HG02798 (cell line): Measurements from ENCODE around the gene UBE2Q2.
A peak's percentile ranks its signal among the peaks of the same experiment; 100 is the strongest.
"Not testable (repeated sequence)": the region's sequence is repeated elsewhere in the genome, so short reads cannot be mapped to it uniquely, and the experiment has no call there.

Source experiments
- ATAC-seq: cut with Tn5 transposase; IDR thresholded peaks from one replicate; pipeline ENCODE4 v1.9.1; 2021; ENCODE audit warnings: mild to moderate bottlenecking; ENCODE audit not compliant: unreplicated experiment, poor library complexity

UBE2Q2 gene

DNA sequence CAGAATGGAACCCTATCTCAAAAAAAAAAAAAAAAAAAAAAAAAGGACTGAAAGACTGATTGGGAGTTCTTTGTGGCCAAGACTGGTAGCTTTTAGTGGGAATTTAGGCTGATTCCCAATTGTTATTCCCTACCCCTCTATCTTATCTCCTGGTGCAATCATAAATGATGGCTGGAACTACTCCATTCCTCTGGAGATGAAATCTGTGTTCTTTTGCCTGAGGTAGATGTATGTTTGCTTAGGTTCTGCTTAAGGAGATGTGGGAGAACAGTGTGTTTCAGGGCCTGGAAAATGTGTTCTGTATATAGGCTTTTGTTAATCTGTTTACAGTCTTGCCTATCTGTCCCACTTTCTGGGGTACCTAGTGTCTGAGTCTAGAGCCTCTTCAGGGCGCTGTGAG, 19.5 kb downstream of the UBE2Q2 start:
- no peak for ATAC-seq

DNA sequence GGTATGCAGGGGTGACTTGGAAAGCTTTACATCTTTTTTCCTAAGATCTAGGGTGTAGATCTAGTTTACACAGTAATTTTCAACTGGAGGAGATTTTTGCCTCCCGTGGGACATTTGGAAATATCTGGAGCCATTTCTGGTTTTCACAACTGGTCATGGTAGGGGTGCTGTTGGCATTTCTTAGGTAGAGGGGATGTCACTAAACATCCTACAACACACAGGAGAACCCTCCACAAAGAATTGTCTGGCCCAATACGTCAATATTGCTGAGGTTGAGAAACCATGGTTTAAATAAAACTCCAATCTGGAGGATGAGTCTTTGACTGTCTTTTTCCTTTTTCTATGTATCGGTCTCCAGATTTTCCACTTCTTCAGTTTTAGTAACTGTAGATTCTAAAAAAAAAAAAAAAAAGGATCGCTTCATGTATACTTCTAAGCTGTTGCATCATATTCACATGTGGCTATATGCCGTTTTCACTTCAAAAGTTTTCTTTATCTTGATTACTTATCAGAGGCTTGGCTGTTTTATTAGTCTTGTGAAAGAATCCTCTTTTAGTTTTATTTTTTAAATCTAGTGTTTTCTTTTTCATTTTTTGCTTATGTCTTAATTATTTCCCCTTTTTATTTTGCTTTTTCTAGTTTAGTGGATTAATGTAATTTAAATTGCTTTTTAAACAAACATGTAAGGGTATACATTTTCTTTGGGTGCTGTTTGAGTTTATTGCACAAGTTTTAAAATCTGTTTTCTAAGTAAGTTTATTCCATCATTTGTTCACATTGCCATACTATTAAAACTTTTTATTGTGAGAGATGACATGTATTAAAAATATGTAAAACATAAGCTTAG, 21.2 kb downstream of the UBE2Q2 start:
- ATAC-seq = no peak

DNA sequence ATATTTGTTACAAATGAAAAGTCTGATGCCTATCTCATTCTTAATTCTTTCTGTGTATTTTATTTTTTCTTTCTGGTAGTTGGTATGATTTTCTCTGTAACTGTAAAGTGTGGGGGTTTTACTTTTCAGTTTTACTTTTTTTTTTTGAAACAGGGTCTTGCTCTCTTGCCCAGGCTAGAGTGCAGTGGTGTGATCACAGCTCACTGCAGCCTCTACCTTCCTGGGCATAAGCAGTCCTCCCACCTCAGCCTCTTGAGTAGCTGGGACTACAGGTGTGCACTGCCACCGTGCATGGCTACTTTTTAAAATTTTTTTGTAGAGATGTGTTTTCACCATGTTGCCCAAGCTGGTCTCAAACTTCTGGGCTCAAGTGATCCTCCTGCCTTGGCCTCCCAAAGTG, 22.8 kb downstream of the UBE2Q2 start:
- not testable (repeated sequence) for ATAC-seq

DNA sequence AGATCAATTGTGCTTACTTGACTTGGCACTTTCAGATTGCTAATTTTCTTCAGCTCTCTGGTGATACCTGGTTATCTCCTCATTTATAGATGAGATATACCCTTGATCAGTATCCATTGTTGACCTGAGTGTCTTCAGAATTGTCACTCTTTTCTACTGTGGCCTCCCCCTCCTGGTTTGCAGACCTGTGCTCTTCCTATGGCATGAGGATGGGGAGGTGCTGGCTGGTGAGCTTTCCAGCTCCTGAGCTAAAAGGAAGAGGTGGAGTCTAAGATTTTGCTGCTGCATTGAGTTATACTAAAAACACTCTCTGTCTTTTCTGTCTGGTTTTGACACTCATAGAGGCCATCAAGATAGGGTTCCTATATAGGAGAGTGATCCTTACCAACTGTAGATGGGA, 23.7 kb downstream of the UBE2Q2 start:
- ATAC-seq = no peak

DNA sequence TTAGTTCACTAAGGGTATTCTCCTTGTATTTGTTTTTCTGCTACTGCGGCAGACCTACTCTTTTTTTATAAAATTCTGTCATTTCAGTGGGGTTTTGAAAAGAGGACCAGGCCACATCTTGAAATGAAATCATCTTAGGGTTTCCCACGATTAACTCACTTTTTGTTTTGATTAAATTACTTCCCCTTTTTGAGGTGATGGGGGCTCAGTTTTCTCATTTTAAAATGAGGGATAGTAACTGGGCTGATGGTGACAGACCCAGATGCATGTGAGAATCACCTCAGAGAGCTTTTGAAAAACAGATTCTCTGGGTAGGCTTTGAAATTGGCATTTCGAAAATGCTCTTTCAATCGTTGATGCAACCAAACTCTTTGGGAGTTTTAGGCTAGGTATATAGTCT, 24.2 kb downstream of the UBE2Q2 start:
- ATAC-seq = no peak

DNA sequence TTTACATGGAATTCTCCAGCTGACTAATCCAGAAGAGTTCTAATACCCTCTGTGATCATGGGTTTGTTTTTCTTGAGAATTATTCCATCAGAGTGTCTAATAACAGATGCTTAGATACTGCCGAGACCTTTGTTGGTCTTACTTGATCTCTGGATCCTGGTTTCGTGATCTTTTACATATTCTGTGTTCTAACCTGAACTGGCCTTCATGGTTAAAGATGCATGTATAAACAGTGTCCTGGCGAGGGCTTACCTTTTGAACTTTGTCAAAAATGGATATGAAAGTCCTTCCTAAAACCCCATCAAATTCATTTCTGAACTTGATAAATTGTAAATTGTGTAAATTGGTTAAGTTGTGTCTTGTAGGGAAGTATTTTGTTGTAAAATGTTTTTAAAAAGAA, 24.8 kb downstream of the UBE2Q2 start:
- ATAC-seq = no peak

DNA sequence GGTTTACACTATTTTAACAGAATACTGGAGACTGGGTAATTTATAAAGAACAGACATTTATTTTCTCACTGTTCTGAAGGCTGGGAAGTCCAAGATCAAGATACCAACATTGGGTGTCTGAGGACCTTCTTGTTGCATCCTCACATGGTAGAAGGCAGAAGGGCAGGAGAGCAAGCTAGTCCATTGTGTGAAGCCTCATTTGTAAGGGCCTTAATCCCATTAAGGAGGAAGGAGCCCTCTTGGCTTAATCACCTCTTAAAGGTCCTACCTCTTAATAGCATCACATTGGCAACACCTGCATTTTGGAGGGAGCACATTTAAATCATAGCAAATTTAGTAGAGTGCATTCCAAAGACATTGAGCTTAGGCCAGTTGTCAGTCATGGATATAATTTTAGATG, 26.2 kb downstream of the UBE2Q2 start:
- ATAC-seq = no peak

DNA sequence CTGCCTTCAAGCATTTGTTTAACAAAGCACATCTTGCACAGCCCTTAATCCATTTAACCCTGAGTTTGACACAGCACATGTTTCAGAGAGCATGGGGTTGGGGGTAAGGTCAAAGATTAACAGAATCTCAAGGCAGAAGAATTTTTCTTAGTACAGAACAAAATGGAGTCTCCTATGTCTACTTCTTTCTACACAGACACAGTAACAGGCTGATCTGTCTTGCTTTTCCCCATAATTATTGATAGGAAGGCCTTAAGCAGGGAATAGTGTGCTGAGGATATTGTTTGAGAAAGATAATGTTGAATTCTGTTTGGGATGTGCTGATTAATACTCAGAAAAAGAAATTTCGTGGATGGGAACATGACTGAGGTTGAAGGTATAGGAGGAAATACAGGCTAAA, 28.3 kb downstream of the UBE2Q2 start:
- ATAC-seq = not testable (repeated sequence)

DNA sequence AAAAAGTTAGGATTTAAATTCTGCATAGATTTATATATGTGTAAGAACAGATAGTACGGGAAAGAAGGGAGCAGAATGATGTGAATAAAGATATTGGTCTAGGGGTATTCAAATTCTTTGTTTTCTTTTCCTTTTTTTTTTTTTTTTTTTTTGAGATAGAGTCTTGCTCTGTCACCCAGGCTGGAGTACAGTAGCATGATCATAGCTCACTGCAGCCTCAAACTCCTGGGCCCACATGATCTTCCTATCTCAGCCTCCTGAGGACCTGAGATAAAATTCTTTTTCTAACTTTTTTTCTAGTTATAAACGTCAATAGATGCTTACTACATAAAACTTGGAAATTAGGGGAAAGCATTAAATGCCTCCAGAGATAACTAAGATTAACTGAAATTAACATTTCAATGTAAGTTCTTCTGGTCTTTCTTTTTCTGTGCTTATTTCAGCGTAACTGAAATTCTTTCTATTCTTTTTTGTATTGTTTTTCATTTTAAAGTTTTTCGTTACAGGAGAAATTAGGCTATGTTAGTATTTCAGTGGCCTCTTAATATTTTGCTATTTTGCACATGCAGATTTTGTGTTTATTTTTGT, 29.2 kb downstream of the UBE2Q2 start:
- no peak for ATAC-seq

DNA sequence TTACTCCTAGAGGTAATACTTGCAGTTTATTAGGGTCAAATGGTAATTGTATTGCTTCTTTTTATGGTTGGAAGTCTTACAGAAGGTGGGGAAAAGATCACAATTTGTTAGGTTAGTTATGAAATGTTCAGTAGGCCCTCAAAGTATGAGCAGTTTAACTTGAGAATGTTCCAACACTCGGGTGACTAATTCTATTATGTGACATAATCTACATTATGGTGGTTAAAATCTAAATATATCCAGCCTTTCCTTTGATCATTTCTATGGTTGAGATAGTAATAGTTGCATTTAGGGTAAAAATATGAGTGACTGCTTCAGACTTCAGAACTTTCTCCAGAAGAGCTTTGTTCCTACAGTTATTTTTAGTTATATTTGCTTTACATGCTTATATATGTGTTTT, 40.8 kb downstream of the UBE2Q2 start:
- no peak for ATAC-seq

DNA sequence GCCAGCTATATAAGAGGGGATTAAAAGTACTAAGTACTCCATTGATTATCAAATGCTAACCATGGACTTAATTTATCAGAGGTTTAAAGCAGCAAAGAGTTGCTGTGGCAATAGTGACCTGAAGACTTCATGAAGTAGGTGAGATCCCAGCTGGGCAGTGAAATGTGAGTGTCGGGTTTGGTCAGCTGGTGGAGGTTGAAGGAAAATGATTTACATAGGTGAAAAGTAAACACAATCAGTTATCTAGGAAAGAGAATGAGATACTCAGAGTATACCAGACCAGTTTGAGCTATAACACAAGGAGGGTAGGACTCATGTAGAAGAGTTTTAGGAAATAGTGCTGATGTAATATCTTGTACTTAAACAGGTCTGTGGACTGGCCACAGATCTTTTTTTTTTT, 43.9 kb downstream of the UBE2Q2 start:
- ATAC-seq = no peak

DNA sequence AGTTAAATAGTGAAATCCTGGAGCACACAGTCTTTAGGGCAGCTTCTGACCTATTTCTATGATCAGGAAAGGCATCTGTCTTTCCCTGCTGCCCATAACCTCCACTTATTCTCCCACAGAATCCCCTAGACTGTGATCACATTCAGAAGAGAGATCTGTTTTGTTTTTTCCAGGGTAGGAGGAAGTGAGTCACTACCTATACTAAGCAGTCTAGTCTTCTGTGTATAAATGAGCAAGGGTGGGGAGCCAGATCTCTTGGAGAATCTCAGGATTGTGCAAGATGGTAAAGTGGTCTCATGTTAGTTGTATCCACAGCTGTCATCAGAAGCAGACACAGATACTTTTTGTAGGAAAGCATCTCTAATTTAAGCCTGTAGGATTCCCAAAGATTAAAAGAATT, 48.6 kb downstream of the UBE2Q2 start:
- ATAC-seq = no peak

DNA sequence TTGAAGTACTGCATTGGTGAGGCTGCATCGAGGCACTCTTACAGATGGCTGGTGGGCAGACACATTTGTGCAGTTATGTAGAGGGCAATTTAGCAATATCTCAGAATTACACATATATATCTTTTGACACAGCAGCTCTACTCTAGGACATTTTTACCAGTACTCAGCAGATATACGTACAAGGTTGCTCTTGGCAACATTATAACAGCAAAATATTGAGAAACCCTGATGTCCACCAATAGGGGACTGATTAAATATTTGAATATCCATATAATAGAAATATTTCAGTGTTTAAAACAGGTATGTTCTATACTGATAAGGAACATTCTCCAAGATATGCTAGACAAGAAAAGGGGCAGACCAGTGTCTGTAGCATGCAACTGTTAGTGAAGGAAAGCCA, 52.5 kb downstream of the UBE2Q2 start:
- ATAC-seq = no peak

DNA sequence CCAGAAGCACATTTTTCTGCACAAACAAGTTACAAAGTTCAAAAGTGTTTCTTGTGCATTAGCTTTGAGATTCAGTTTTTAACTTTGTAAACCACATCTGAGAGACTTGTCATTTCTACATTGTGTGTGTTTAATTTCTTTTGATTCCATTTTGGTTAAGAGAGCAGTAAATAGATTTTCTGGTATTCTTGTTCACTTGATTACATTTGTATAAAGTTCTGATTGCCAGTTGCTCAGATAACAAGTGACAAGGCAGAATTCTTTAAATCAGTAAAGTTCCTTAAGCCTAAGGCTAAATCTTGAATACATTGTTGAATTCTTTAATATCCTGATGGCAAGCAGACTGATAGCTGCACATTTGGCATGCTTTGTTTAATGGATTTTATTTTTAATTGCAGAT, 57.3 kb downstream of the UBE2Q2 start:
- ATAC-seq = no peak

DNA sequence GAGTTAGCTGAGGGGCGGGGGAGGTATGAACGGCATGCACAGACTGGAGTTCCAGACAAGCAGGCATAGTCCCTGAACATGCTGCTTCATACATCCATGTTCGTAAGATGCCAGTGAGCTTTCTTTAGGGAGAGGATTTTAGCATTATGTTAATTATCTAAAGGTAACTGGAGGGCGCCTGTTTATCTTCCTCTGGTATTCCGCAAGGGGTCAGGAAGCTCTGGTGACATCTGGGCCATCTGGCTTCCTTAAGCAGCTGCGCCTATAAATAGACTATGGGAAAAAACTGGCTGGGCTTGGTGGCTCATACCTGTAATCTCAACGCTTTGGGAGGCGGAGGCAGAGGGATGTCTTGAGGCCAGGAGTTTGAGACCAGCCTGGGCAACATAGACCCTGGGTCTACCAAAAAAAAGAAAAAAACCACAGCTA, 58.9 kb downstream of the UBE2Q2 start:
- no peak for ATAC-seq

DNA sequence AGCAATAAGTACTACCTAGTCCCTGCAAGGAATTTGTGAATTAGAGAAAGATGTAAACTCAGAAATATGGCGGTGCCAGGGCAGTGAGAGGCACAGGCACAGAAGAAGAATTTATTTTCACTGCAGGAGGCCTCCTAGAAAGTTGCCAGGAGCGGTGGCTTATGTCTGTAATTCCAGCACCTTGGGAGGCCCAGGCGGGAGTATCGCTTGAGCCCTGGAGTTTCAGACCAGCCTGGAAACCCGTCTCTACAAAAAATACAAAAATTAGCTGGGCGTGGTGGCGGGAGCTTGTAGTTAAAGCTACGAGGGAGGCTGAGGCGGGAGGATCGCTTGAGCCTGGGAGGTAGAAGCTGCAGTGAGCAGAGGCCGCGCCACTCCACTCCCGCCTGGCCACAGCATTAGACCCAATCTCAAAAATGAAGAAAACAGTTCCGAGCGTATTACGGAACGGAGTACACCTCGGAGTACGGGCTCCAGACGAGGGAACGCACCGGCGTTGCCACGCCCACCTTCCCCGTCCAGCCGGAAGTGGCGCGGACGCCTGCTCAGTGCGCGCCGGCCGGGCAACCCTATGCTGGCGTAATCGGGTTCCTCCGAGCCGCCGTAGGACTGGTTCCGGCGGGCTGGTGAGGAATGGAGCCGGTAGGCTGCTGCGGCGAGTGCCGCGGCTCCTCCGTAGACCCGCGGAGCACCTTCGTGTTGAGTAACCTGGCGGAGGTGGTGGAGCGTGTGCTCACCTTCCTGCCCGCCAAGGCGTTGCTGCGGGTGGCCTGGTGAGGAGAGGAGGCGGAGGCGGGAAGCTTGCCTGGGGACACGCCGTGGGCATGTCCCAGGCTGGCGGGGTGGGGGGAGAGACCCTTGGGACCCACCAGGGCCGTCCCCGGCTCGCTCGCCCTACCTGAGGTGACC, 60.3 kb downstream of the UBE2Q2 start, which contains the start of gene FBXO22:
FBXO22 (plus strand) TSS at position 548 of the 909 bp plus-strand sequence; CDS start at position 634, 86 bp downstream.
- peak; percentile 96 for ATAC-seq

DNA sequence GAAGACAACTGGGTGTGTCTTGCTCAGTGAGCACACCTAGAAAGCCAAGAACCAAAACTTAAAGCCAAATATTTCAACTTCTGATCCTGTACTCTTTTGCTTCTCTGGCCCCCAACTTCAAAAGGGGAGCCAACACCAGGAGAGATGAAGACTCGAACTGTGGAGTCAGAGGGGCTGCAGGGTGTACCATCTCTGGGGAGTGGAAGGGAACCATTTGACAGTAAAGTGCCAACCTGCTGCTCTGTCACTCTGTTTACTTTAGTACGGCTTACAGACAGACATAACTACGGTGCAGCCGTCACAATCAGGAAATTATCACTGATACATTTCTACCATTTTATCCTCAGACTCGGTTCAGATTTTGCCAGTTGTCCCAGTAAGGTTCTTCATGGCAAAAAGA, 62.0 kb downstream of the UBE2Q2 start:
- no peak for ATAC-seq

DNA sequence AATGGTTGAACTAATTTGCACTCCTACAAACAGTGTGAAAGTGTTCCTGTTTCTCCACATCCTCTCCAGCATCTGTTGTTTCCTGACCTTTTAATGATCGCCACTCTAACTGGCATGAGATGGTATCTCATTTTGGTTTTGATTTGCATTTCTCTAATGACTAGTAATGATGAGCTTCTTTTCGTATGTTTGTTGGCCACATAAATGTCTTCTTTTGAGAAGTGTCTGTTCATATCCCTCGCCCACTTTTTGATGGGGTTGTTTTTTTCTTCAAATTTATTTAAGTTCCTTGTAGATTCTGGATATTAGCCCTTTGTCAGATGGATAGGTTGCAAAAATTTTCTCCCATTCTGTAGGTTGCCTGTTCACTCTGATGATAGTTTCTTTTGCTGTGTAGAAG, 67.1 kb downstream of the UBE2Q2 start:
- ATAC-seq = not testable (repeated sequence)

DNA sequence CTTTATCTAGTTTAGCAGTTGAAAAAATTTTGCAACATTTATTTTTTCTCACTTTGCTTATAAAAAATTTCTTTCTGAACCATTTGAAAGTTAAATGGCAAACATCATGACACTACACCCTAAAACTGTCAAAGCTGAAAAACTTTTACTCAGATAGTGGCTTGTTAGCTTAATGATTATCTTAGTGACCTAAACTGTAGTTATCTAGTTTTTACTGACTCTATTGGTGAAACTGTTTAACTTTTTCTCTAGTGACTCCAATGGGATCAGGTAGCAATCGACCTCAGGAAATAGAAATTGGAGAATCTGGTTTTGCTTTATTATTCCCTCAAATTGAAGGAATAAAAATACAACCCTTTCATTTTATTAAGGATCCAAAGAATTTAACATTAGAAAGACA, 73.7 kb downstream of the UBE2Q2 start:
- ATAC-seq = no peak

DNA sequence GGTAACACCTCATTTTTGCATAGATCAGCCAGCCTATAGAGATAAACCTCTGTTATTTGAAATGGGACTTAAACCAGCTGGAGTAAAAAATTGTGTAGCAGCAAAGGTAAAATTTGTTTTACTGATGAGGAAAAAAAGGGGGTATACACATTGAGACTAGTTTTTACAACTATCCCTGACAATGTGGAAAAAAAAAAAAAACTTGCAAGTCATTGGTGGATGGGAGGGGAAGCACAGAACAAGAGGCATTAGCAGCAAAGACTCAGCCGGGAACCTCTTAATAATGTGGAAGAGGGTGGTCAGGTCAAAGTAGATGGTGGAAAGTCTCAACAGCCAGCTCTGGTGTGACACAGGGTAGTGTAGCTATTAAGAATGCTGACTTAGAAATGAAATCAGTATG, 74.9 kb downstream of the UBE2Q2 start:
- no peak for ATAC-seq

DNA sequence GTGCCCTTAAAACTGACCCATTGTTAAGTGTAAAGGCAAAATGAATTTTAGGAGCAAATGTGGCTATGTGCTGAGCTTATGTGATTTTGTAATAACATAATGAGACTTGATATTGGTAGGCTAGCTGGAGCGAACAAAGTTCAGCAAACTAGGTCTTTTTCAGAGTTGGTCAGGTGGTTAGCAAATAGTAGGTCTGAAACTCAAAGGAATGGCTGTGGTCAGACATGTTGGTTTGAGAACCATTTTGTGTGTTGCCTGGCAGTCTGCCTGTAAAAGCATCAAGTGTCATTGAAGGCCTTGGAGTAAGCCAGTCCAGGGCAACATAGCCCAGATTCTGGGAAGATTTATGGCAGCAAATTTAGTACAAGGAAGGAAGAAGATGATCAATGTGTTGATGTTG, 76.8 kb downstream of the UBE2Q2 start:
- ATAC-seq = no peak
